Neural progenitor cell (in vitro differentiated cells): ENCODE measurements around the gene NT5DC1. TPM values are rescaled to one million over a fixed set of nuclear protein-coding genes. Genes with fewer than 3 reads are reported as not detected.

Experiments
- DNase-seq: peaks from one replicate; pipeline ENCODE4 v3.0.0-alpha.2; 2016; ENCODE audit warnings: low spot score
- H2AFZ ChIP-seq: fragments of 200-600 bp; sonication (generic); replicated peaks from 2 replicates; pipeline ENCODE4 v1.6.1; 2016; ENCODE audit warnings: antibody characterized with exemption
- H3F3A ChIP-seq: fragments of 200-600 bp; sonication (generic); 2 replicates; pipeline ENCODE4 v1.6.1; 2016; ENCODE audit warnings: antibody characterized with exemption, low read depth
- H3K27ac ChIP-seq: fragments of 200-600 bp; sonication (generic); 2 replicates; pipeline ENCODE4 v1.5.1; 2016; ENCODE audit warnings: mild to moderate bottlenecking
- H3K27me3 ChIP-seq: fragments of 200-600 bp; sonication (generic); 2 replicates; pipeline ENCODE4 v1.6.1; 2016; ENCODE audit warnings: mild to moderate bottlenecking, moderate library complexity
- H3K36me3 ChIP-seq: fragments of 200-600 bp; sonication (generic); 2 replicates; pipeline ENCODE4 v1.5.1; 2016
- H3K4me1 ChIP-seq: fragments of 200-600 bp; sonication (generic); 2 replicates; pipeline ENCODE4 v1.6.1; 2016; ENCODE audit warnings: mixed run types
- H3K4me2 ChIP-seq: fragments of 200-600 bp; sonication (generic); 2 replicates; pipeline ENCODE4 v1.6.1; 2016
- H3K4me3 ChIP-seq: fragments of 200-600 bp; sonication (generic); 2 replicates; pipeline ENCODE4 v1.5.1; 2016
- H3K79me2 ChIP-seq: fragments of 200-600 bp; sonication (generic); 2 replicates; pipeline ENCODE4 v1.6.1; 2016; ENCODE audit warnings: low read depth
- H3K9ac ChIP-seq: fragments of 200-600 bp; sonication (generic); 2 replicates; pipeline ENCODE4 v1.6.1; 2016
- H3K9me3 ChIP-seq: fragments of 200-600 bp; sonication (generic); 2 replicates; pipeline ENCODE4 v1.5.1; 2016; ENCODE audit warnings: low read depth
- H4K20me1 ChIP-seq: fragments of 200-600 bp; sonication (generic); 2 replicates; pipeline ENCODE4 v1.6.1; 2016; ENCODE audit warnings: low read depth
- H3K27ac Mint-ChIP-seq: 3 replicates; pipeline ENCODE4 v1.8.0; 2021; ENCODE audit warnings: mixed read lengths
- H3K27me3 Mint-ChIP-seq: 2 replicates; pipeline ENCODE4 v1.8.0; 2022; ENCODE audit warnings: low read depth, mild to moderate bottlenecking, inconsistent platforms, moderate library complexity, mixed read lengths; ENCODE audit not compliant: insufficient read depth
- H3K36me3 Mint-ChIP-seq: 3 replicates; pipeline ENCODE4 v1.8.0; 2021; ENCODE audit warnings: mixed read lengths
- H3K4me1 Mint-ChIP-seq: 3 replicates; pipeline ENCODE4 v1.8.0; 2021; ENCODE audit warnings: mixed read lengths
- H3K4me3 Mint-ChIP-seq: 3 replicates; pipeline ENCODE4 v1.8.0; 2021; ENCODE audit warnings: mild to moderate bottlenecking, moderate library complexity, mixed read lengths
- H3K9me3 Mint-ChIP-seq: 3 replicates; pipeline ENCODE4 v1.8.0; 2020; ENCODE audit warnings: mixed read lengths
- CTCF ChIP-seq: fragments of 200-600 bp; sonication (generic); IDR thresholded peaks from 2 replicates; pipeline ENCODE4 v1.5.1; 2017; ENCODE audit warnings: antibody characterized with exemption, mild to moderate bottlenecking
- EZH2 ChIP-seq: fragments of 200-600 bp; sonication (generic); IDR thresholded peaks from 2 replicates; pipeline ENCODE4 v1.6.1; 2017; ENCODE audit warnings: antibody characterized with exemption, mild to moderate bottlenecking, moderate library complexity
- EZH2phosphoT487 ChIP-seq: fragments of 200-600 bp; sonication (generic); IDR thresholded peaks from 2 replicates; pipeline ENCODE4 v1.6.1; 2017; ENCODE audit warnings: antibody characterized with exemption
- total RNA-seq: library from RNA; depleted of rRNA; stranded (reverse); fragments of >200 nt; gene quantifications from 2 replicates; pipeline ENCODE4 v1.2.3, GENCODE V29; 2015; ENCODE audit warnings: low replicate concordance

The NT5DC1 gene
- total RNA-seq, 1 donor from 2014 or later: 19.3 TPM

GRCh38 chr6:116173928-116174327, 73.3 kb downstream of the NT5DC1 start:
- peaks cover 1% of the 10 kb centered on the region for H3K27me3 Mint-ChIP-seq
- TF ChIP-seq CTCF (no peak), EZH2 (no peak), EZH2phosphoT487 (no peak)
- H3K4me3 Mint-ChIP-seq: no peak overlapping the region
- H3K36me3 Mint-ChIP-seq: peaks cover 9% of the 10 kb centered on the region
- no peaks in the 10 kb centered on the region for H3K36me3 ChIP-seq
- H3K9me3 Mint-ChIP-seq: peaks cover 15% of the 10 kb centered on the region
- no peak overlapping the region for H3K27ac ChIP-seq
- no peak for DNase-seq
- no peak overlapping the region for H2AFZ ChIP-seq
- H3K4me2 ChIP-seq: no peak overlapping the region
- no peaks in the 10 kb centered on the region for H3K4me1 Mint-ChIP-seq
- no peak overlapping the region for H3K27ac Mint-ChIP-seq
- no peaks in the 10 kb centered on the region for H3K27me3 ChIP-seq
- H3K9me3 ChIP-seq: peaks cover 3% of the 10 kb centered on the region
- no peaks in the 10 kb centered on the region for H3K79me2 ChIP-seq
- peaks cover 10% of the 10 kb centered on the region for H4K20me1 ChIP-seq
- no peak overlapping the region for H3K4me3 ChIP-seq
- H3K4me1 ChIP-seq: peaks cover 12% of the 10 kb centered on the region
- no peak overlapping the region for H3K9ac ChIP-seq
- no peaks in the 10 kb centered on the region for H3F3A ChIP-seq

GRCh38 chr6:116175344-116175743, 74.7 kb downstream of the NT5DC1 start:
- TF ChIP-seq EZH2phosphoT487: no peak
- TF ChIP-seq CTCF: no peak
- TF ChIP-seq EZH2: no peak
- no peak overlapping the region for H3K4me3 Mint-ChIP-seq
- no peaks in the 10 kb centered on the region for H3K27me3 ChIP-seq
- H3K4me3 ChIP-seq: no peak overlapping the region
- H3K36me3 Mint-ChIP-seq: peaks cover 8% of the 10 kb centered on the region
- peaks cover 3% of the 10 kb centered on the region for H3K9me3 ChIP-seq
- peaks cover 7% of the 10 kb centered on the region for H3K4me1 ChIP-seq
- H4K20me1 ChIP-seq: peaks cover 9% of the 10 kb centered on the region
- H3K27ac Mint-ChIP-seq: no peak overlapping the region
- no peaks in the 10 kb centered on the region for H3K79me2 ChIP-seq
- no peak overlapping the region for H3K4me2 ChIP-seq
- H3K27ac ChIP-seq: no peak overlapping the region
- H2AFZ ChIP-seq: no peak overlapping the region
- H3K4me1 Mint-ChIP-seq: no peaks in the 10 kb centered on the region
- peak; percentile 5 for DNase-seq
- H3F3A ChIP-seq: no peaks in the 10 kb centered on the region
- no peaks in the 10 kb centered on the region for H3K27me3 Mint-ChIP-seq
- peaks cover 12% of the 10 kb centered on the region for H3K9me3 Mint-ChIP-seq
- H3K36me3 ChIP-seq: peaks cover 2% of the 10 kb centered on the region
- no peak overlapping the region for H3K9ac ChIP-seq

- DNase-seq: peak; percentile 31
- Histone ChIP-seq H2AFZ (no peak overlapping the region), H3K4me3 (no peak overlapping the region), H3K4me2 (no peak overlapping the region), H3F3A (no peaks in the 10 kb centered on the region), H3K9ac (no peak overlapping the region), H3K36me3 (peaks cover 4% of the 10 kb centered on the region), H3K79me2 (no peaks in the 10 kb centered on the region), H3K4me1 (peaks cover 7% of the 10 kb centered on the region), H3K27me3 (no peaks in the 10 kb centered on the region), H3K9me3 (peaks cover 3% of the 10 kb centered on the region), H3K27ac (peak overlapping the region; percentile 3), H4K20me1 (peaks cover 4% of the 10 kb centered on the region)
- H3K36me3 Mint-ChIP-seq: peaks cover 8% of the 10 kb centered on the region
- no peaks in the 10 kb centered on the region for H3K27me3 Mint-ChIP-seq
- H3K4me3 Mint-ChIP-seq: no peak overlapping the region
- TF ChIP-seq EZH2phosphoT487 (no peak), EZH2 (no peak), CTCF (no peak)
- H3K4me1 Mint-ChIP-seq: no peaks in the 10 kb centered on the region
- peaks cover 12% of the 10 kb centered on the region for H3K9me3 Mint-ChIP-seq
- H3K27ac Mint-ChIP-seq: no peak overlapping the region
Observed at GRCh38 chr6:116176596-116176995, 75.9 kb downstream of the NT5DC1 start.
